Measurements from ENCODE around the gene GBP7. TPM values are rescaled to one million over a fixed set of nuclear protein-coding genes. Genes with fewer than 3 reads are reported as not detected.
A peak's percentile ranks its signal among the peaks of the same experiment; 100 is the strongest.

The GBP7 gene
- total RNA-seq, 1 donor from 2014 or later = not detected

DNA sequence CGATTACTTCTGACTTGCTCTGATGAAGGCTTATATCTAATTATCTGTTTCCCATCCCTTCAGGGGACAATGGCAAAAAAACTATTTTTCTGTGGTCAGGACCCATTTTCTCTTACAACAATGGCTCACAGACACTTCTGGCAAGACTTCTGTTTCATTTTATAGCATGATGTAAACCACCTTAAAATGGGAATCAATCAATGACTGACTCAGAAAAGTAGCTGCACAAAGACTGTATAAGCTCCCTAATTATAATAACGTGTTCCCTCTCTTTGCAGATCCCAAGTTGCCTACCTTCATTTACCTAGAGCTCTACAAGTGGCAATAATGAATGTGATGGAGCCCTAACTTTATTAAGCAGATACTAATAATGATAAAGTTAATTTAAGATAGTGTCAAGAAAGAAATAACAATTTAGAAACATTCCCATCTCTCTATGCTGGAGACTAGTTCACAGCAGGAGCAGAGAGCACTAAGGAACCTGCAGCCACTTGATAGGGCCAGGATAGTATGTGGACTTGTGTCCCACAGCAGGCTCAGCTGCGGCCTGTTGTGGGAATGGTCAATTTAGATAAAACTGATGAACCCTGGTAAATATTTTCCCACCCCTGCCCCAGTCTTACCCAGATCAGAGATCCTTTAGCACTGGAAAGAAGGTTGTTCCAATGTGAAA lies 50.4 kb downstream of the GBP7 start:
- H3K27ac Mint-ChIP-seq = peak overlapping the region; percentile 98
- peaks cover 61% of the 10 kb centered on the region for H3K4me1 Mint-ChIP-seq
- intact Hi-C loops (cut with micrococcal nuclease) = no loop called here
- H3K36me3 Mint-ChIP-seq (ENCODE audit: low read depth) = peaks cover 46% of the 10 kb centered on the region
- no peak for DNase-seq
- peak overlapping the region; percentile 93 for H3K4me3 Mint-ChIP-seq
- H3K27me3 Mint-ChIP-seq = no peaks in the 10 kb centered on the region
- peaks cover 7% of the 10 kb centered on the region for H3K9me3 Mint-ChIP-seq

GRCh38 chr1:89121641-89122040 lies 54.2 kb downstream of the GBP7 start:
- H3K27ac Mint-ChIP-seq = peak overlapping the region; percentile 45
- H3K36me3 Mint-ChIP-seq (ENCODE audit: low read depth) = peaks cover 37% of the 10 kb centered on the region
- DNase-seq = no peak
- H3K9me3 Mint-ChIP-seq = peaks cover 4% of the 10 kb centered on the region
- intact Hi-C loops (cut with micrococcal nuclease) = no loop called here
- no peaks in the 10 kb centered on the region for H3K27me3 Mint-ChIP-seq
- peak overlapping the region; percentile 27 for H3K4me3 Mint-ChIP-seq
- H3K4me1 Mint-ChIP-seq = peaks cover 36% of the 10 kb centered on the region

DNA sequence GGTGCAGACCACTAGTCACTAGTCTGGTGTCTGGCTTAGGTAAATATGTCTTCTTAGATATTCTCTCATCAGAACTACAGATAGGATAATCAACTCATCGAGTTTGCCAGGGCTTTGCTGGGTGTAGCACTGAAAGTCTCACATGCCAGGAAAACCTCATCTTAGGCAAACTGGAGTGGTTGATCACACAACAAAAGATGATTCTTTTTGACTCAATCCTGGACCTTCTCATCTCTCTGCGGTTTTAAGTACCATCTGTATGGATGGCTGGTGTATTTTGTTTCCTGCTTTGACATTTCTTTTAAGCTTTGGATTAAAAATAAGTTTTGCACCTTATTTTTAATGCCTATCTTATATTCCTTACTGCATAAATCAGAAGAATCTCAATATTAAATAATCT lies 61.1 kb downstream of the GBP7 start:
- Mint-ChIP-seq H3K9me3 (no peaks in the 10 kb centered on the region), H3K27ac (no peak overlapping the region), H3K4me1 (peaks cover 25% of the 10 kb centered on the region), H3K36me3 (ENCODE audit: low read depth) (peaks cover 54% of the 10 kb centered on the region), H3K27me3 (no peaks in the 10 kb centered on the region), H3K4me3 (no peak overlapping the region)
- no peak for DNase-seq
- intact Hi-C loops (cut with micrococcal nuclease) = no loop called here

GRCh38 chr1:89112871-89113613 lies 62.8 kb downstream of the GBP7 start:
- Mint-ChIP-seq H3K36me3 (ENCODE audit: low read depth) (peaks cover 70% of the 10 kb centered on the region), H3K4me1 (peaks cover 29% of the 10 kb centered on the region), H3K9me3 (no peaks in the 10 kb centered on the region), H3K4me3 (no peak overlapping the region), H3K27me3 (no peaks in the 10 kb centered on the region), H3K27ac (no peak overlapping the region)
- peak; percentile 45 for DNase-seq
- intact Hi-C loops (cut with micrococcal nuclease) = no loop called here

DNA sequence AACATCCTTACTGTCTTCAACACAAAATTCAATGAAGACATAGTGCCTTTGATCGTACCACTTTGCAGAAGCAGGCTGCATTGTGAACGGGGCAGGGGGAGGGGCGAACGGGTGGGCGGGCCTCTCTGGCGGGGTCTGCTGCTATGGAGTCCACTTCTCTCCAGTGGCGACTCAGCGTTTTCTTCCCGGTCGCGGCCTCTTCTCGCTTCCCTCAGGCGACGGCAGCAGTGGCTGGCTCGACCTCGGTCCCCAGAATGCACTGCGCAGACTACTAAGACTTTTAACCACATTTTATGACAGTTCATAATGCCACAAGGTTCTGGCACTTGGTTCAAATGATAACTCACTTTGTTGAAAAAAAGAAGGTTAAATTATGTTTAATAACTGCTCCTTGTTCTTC lies 71.1 kb downstream of the GBP7 start:
- Mint-ChIP-seq H3K27ac (peak overlapping the region; percentile 70), H3K9me3 (peaks cover 3% of the 10 kb centered on the region), H3K4me3 (no peak overlapping the region), H3K36me3 (ENCODE audit: low read depth) (peaks cover 81% of the 10 kb centered on the region), H3K4me1 (peaks cover 15% of the 10 kb centered on the region), H3K27me3 (no peaks in the 10 kb centered on the region)
- DNase-seq = no peak
- intact Hi-C loops (cut with micrococcal nuclease) = no loop called here

DNA sequence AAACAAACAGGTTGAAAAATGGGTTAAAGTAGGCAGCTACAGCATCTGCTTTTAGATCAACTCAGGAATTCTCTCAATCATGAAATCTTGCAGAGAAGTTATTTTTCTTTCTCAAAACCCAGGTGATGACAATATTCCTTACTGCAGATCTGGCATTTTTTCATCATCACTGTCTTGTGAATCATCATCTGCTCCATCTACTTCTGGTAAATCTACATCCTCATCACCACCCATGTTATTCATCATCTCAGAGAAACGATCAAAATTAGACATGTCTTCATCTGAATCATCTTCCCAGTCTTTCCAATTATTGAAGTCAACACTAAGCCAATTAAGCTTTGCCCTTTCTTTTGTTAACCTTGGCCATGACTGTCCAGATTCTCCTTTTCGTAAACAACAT lies 71.7 kb downstream of the GBP7 start:
- Mint-ChIP-seq H3K36me3 (ENCODE audit: low read depth) (peaks cover 77% of the 10 kb centered on the region), H3K27ac (peak overlapping the region; percentile 70), H3K4me1 (peaks cover 10% of the 10 kb centered on the region), H3K4me3 (no peak overlapping the region), H3K27me3 (no peaks in the 10 kb centered on the region), H3K9me3 (peaks cover 3% of the 10 kb centered on the region)
- intact Hi-C loops (cut with micrococcal nuclease) = no loop called here
- no peak for DNase-seq

GRCh38 chr1:89102021-89102420 lies 73.8 kb downstream of the GBP7 start:
- no peak overlapping the region for H3K27ac Mint-ChIP-seq
- no peak for DNase-seq
- peaks cover 12% of the 10 kb centered on the region for H3K4me1 Mint-ChIP-seq
- H3K27me3 Mint-ChIP-seq = no peaks in the 10 kb centered on the region
- H3K9me3 Mint-ChIP-seq = peaks cover 6% of the 10 kb centered on the region
- intact Hi-C loops (cut with micrococcal nuclease) = no loop called here
- no peak overlapping the region for H3K4me3 Mint-ChIP-seq
- peaks cover 58% of the 10 kb centered on the region for H3K36me3 Mint-ChIP-seq (ENCODE audit: low read depth)

DNA sequence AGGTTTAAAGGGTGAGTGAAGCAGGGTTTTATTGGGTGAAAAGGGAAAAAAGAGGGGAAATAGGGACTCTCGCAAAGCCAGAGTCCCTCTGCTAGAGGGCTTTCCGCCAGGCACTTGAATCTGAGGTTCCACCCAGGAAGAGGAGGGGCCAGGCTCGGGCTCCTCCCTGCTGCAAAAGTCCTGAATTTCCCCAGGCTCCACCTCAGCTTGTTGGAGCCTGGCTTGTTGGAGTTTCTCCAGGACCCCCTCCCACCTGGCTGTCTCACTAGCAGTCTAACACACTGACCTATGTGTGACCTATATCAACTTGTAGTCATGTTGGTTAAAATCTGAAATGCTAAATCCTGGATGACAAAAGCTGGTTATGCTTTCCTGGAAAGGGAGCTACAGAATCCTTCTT lies 75.4 kb downstream of the GBP7 start:
- Mint-ChIP-seq H3K9me3 (peaks cover 16% of the 10 kb centered on the region), H3K27me3 (no peaks in the 10 kb centered on the region), H3K36me3 (ENCODE audit: low read depth) (peaks cover 46% of the 10 kb centered on the region), H3K27ac (no peak overlapping the region), H3K4me3 (no peak overlapping the region), H3K4me1 (peaks cover 12% of the 10 kb centered on the region)
- DNase-seq = no peak
- intact Hi-C loops (cut with micrococcal nuclease) = no loop called here

- intact Hi-C loops (cut with micrococcal nuclease) = no loop called here
- peak overlapping the region; percentile 20 for H3K27ac Mint-ChIP-seq
- DNase-seq = no peak
- no peak overlapping the region for H3K4me3 Mint-ChIP-seq
- H3K36me3 Mint-ChIP-seq (ENCODE audit: low read depth) = peaks cover 32% of the 10 kb centered on the region
- peaks cover 16% of the 10 kb centered on the region for H3K9me3 Mint-ChIP-seq
- peaks cover 5% of the 10 kb centered on the region for H3K4me1 Mint-ChIP-seq
- peaks cover 5% of the 10 kb centered on the region for H3K27me3 Mint-ChIP-seq
Observed at GRCh38 chr1:89098857-89099256, 76.9 kb downstream of the GBP7 start.

DNA sequence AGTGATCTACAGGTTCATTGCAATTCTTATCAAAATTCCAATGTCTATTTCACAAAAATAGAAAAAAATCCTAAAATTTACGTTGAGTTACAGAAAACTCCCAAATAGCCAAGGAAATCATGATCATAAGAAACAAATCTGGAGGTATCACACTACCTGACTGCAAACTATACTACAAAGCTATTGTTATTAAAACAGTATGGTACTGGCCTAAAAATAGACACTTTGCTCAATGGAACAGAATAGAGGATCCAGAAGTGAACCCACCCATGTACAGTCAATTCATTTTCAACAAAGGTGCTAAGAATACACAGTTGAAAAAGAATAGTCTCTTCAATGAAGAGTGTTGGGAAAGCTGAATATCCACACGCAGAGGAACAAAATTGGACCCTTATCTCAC lies 80.1 kb downstream of the GBP7 start:
- peaks cover 8% of the 10 kb centered on the region for H3K27me3 Mint-ChIP-seq
- H3K4me3 Mint-ChIP-seq = no peak overlapping the region
- DNase-seq = no peak
- H3K27ac Mint-ChIP-seq = no peak overlapping the region
- H3K4me1 Mint-ChIP-seq = peaks cover 2% of the 10 kb centered on the region
- peaks cover 12% of the 10 kb centered on the region for H3K36me3 Mint-ChIP-seq (ENCODE audit: low read depth)
- H3K9me3 Mint-ChIP-seq = peaks cover 16% of the 10 kb centered on the region
- intact Hi-C loops (cut with micrococcal nuclease) = no loop called here

DNA sequence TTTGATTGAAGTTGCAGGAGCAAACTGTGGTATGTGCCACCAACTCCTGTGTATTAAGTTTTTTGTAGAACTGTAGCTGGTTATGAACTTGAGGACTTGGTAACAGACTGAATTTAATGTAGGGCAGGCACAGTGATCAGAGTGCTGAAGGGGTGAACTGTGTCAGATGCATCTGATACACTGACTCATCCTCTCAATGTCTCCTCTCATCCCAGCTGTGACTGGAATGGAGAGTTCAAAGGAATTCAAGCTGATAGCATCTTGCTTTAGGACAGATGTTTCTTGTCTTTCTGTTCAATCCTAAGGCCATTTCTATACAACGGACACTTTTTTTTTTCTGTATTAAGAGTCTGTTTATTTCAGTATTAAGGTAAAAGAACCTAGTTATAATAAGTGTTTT lies 85.8 kb downstream of the GBP7 start:
- H3K27me3 Mint-ChIP-seq = peaks cover 8% of the 10 kb centered on the region
- peaks cover 4% of the 10 kb centered on the region for H3K4me1 Mint-ChIP-seq
- intact Hi-C loops (cut with micrococcal nuclease) = no loop called here
- peaks cover 4% of the 10 kb centered on the region for H3K9me3 Mint-ChIP-seq
- H3K27ac Mint-ChIP-seq = no peak overlapping the region
- no peak overlapping the region for H3K4me3 Mint-ChIP-seq
- H3K36me3 Mint-ChIP-seq (ENCODE audit: low read depth) = peaks cover 2% of the 10 kb centered on the region
- no peak for DNase-seq

- intact Hi-C loops (cut with micrococcal nuclease) = no loop called here
Observed at GRCh38 chr1:89088572-89088971, 87.2 kb downstream of the GBP7 start.

DNA sequence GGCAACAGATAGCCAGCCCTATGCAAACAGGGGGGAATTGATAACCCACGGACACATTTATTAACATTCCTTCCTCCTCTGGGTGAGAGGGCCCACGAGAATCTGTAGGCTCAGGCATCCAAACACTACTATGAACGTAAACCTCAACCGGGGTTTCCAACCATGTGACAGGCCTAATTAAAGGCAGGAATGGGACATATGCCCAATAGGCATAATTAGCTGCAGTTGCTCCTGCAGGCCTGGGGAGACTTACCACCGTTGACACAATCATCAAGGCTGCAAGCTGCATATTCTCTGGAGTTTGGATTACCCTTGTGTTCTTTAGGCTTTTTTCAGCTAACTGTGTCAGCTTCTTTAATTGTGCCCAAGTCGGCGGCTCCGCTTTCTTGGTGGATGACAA lies 88.6 kb downstream of the GBP7 start:
- no peaks in the 10 kb centered on the region for H3K36me3 Mint-ChIP-seq (ENCODE audit: low read depth)
- H3K4me1 Mint-ChIP-seq = peaks cover 10% of the 10 kb centered on the region
- no peaks in the 10 kb centered on the region for H3K9me3 Mint-ChIP-seq
- H3K4me3 Mint-ChIP-seq = no peak overlapping the region
- no peak overlapping the region for H3K27ac Mint-ChIP-seq
- intact Hi-C loops (cut with micrococcal nuclease) = no loop called here
- H3K27me3 Mint-ChIP-seq = no peaks in the 10 kb centered on the region
- no peak for DNase-seq

More at GRCh38 chr1:89088572-89088971, 87.2 kb downstream of the GBP7 start:
- no peak for DNase-seq
- no peaks in the 10 kb centered on the region for H3K36me3 Mint-ChIP-seq (ENCODE audit: low read depth)
- H3K4me1 Mint-ChIP-seq = peaks cover 10% of the 10 kb centered on the region
- peaks cover under 1% of the 10 kb centered on the region for H3K27me3 Mint-ChIP-seq
- H3K9me3 Mint-ChIP-seq = peaks cover 2% of the 10 kb centered on the region
- no peak overlapping the region for H3K27ac Mint-ChIP-seq
- H3K4me3 Mint-ChIP-seq = no peak overlapping the region

DNA sequence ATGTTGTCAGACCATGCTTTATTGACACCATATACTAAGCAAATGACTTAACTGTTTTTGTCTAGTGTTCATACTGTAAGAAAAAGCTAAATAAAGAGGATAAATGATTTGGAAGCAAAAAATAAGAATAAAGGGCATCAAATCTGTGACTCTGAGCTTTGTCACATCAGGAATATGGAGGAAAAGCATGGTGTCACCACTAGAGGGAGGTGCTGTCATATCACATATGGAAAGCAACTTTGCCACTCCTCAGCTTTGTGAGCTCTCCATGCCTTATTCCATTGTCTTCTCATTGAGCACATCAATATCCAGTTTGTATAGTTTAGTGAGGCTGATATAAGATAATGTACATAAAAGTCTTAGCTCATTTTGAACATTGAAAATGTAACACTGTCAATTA lies 90.0 kb downstream of the GBP7 start:
- Mint-ChIP-seq H3K27me3 (no peaks in the 10 kb centered on the region), H3K4me1 (peaks cover 12% of the 10 kb centered on the region), H3K4me3 (no peak overlapping the region), H3K9me3 (no peaks in the 10 kb centered on the region), H3K27ac (no peak overlapping the region), H3K36me3 (ENCODE audit: low read depth) (no peaks in the 10 kb centered on the region)
- intact Hi-C loops (cut with micrococcal nuclease) = loop anchor here (1.0 kb wide), 3 partner anchors 87 to 370 kb away; no protein-coding TSS in a partner anchor
- DNase-seq = peak; percentile 89

All from activated CD4-positive, alpha-beta T cell treated with anti-CD3 and anti-CD28 coated beads, Interleukin-2, amount 10 ng/mL, durations not matched to agents 24 days and 14 days (primary cell).